OCI-LY1 (cell line): Measurements from ENCODE around the gene ACAD10.

ENCODE experiments used
- H2AFZ ChIP-seq: fragments of 200-600 bp; sonication (generic), shearing (Covaris generic); 2 replicates; pipeline ENCODE4 v1.6.0; 2014; ENCODE audit warnings: antibody characterized with exemption, mild to moderate bottlenecking, low read length
- H3F3A ChIP-seq: fragments of 200-600 bp; sonication (generic), shearing (Covaris generic); 2 replicates; pipeline ENCODE4 v1.6.0; 2014; ENCODE audit warnings: mild to moderate bottlenecking, antibody characterized with exemption, low read length, moderate library complexity; ENCODE audit not compliant: insufficient read depth
- H3K27ac ChIP-seq: fragments of 200-600 bp; sonication (generic); 2 replicates; pipeline ENCODE4 v1.5.1; 2014; ENCODE audit warnings: low read length, mixed run types, mild to moderate bottlenecking, low read depth; ENCODE audit not compliant: poor library complexity, severe bottlenecking
- H3K27me3 ChIP-seq: fragments of 200-600 bp; sonication (generic); 2 replicates; pipeline ENCODE4 v1.6.0; 2014; ENCODE audit warnings: antibody characterized with exemption, mild to moderate bottlenecking, low read length, moderate library complexity; ENCODE audit not compliant: insufficient read depth
- H3K36me3 ChIP-seq: fragments of 200-600 bp; sonication (generic); 2 replicates; pipeline ENCODE4 v1.6.1; 2014; ENCODE audit warnings: mild to moderate bottlenecking, antibody characterized with exemption, low read length, moderate library complexity, mixed read lengths; ENCODE audit not compliant: insufficient read depth
- H3K4me1 ChIP-seq: fragments of 200-600 bp; sonication (generic); 2 replicates; pipeline ENCODE4 v1.5.1; 2014; ENCODE audit warnings: mild to moderate bottlenecking, low read length, moderate library complexity; ENCODE audit not compliant: insufficient read depth, severe bottlenecking
- H3K4me2 ChIP-seq: fragments of 200-600 bp; sonication (generic), shearing (Covaris generic); 2 replicates; pipeline ENCODE4 v1.6.1; 2014; ENCODE audit warnings: low read length
- H3K4me3 ChIP-seq: fragments of 200-600 bp; sonication (generic); 2 replicates; pipeline ENCODE4 v1.5.1; 2014; ENCODE audit warnings: low read length, low read depth, mild to moderate bottlenecking, mixed read lengths; ENCODE audit not compliant: poor library complexity, severe bottlenecking
- H3K79me2 ChIP-seq: fragments of 200-600 bp; shearing (Covaris generic); 2 replicates; pipeline ENCODE4 v1.6.1; 2016; ENCODE audit warnings: mixed run types, low read length, mixed read lengths; ENCODE audit not compliant: insufficient read depth
- H3K9ac ChIP-seq: fragments of 200-600 bp; sonication (generic), shearing (Covaris generic); 2 replicates; pipeline ENCODE4 v1.6.1; 2014; ENCODE audit warnings: mild to moderate bottlenecking, low read length, mixed read lengths
- H3K9me2 ChIP-seq: fragments of 200-600 bp; sonication (generic), shearing (Covaris generic); 2 replicates; pipeline ENCODE4 v1.6.1; 2014; ENCODE audit warnings: low read depth, mild to moderate bottlenecking, low read length, mixed read lengths
- H3K9me3 ChIP-seq: fragments of 200-600 bp; shearing (Covaris generic); 2 replicates; pipeline ENCODE4 v1.6.1; 2014; ENCODE audit warnings: low read length, mixed read lengths
- H4K20me1 ChIP-seq: fragments of 200-600 bp; sonication (generic), shearing (Covaris generic); 2 replicates; pipeline ENCODE4 v1.6.0; 2016; ENCODE audit warnings: mild to moderate bottlenecking, low read length; ENCODE audit not compliant: insufficient read depth
- CTCF ChIP-seq: fragments of 200-600 bp; sonication (generic), shearing (Covaris generic); IDR thresholded peaks from 2 replicates; pipeline ENCODE4 v1.5.1; 2017; ENCODE audit warnings: mild to moderate bottlenecking, antibody characterized with exemption, low read length, moderate library complexity, mixed read lengths
- EZH2 ChIP-seq: fragments of 200-600 bp; sonication (generic), shearing (Covaris generic); IDR thresholded peaks from 2 replicates; pipeline ENCODE4 v1.8.0; 2017; ENCODE audit warnings: borderline replicate concordance, mixed run types, mild to moderate bottlenecking, antibody characterized with exemption, low read length, moderate library complexity, mixed read lengths

Gene ACAD10

GRCh38 chr12:111798182-111798581, 112.3 kb downstream of the ACAD10 start:
- Histone ChIP-seq H3F3A (no peaks in the 10 kb centered on the region), H3K27ac (no peak overlapping the region), H3K9me3 (no peaks in the 10 kb centered on the region), H4K20me1 (no peaks in the 10 kb centered on the region), H3K4me2 (no peak overlapping the region), H2AFZ (no peak overlapping the region), H3K27me3 (no peaks in the 10 kb centered on the region), H3K9ac (no peak overlapping the region), H3K36me3 (no peaks in the 10 kb centered on the region), H3K4me1 (no peaks in the 10 kb centered on the region), H3K79me2 (no peaks in the 10 kb centered on the region), H3K9me2 (no peaks in the 10 kb centered on the region), H3K4me3 (no peak overlapping the region)
- TF ChIP-seq CTCF (no peak), EZH2 (no peak)

GRCh38 chr12:111799758-111800157, 113.9 kb downstream of the ACAD10 start:
- H3K79me2 ChIP-seq: no peaks in the 10 kb centered on the region
- TF ChIP-seq EZH2: no peak
- no peak for TF ChIP-seq CTCF

GRCh38 chr12:111803038-111803626, 117.3 kb downstream of the ACAD10 start:
- TF ChIP-seq CTCF (no peak), EZH2 (no peak)
- Histone ChIP-seq H3K9ac (no peak overlapping the region), H3K4me3 (no peak overlapping the region), H4K20me1 (no peaks in the 10 kb centered on the region), H3K27me3 (no peaks in the 10 kb centered on the region), H3K9me2 (no peaks in the 10 kb centered on the region), H3K4me2 (no peak overlapping the region), H3F3A (no peaks in the 10 kb centered on the region), H3K27ac (no peak overlapping the region), H3K4me1 (no peaks in the 10 kb centered on the region), H3K36me3 (no peaks in the 10 kb centered on the region), H3K9me3 (no peaks in the 10 kb centered on the region), H3K79me2 (no peaks in the 10 kb centered on the region), H2AFZ (no peak overlapping the region)

More at GRCh38 chr12:111799758-111800157, 113.9 kb downstream of the ACAD10 start:
- Histone ChIP-seq H3F3A (no peaks in the 10 kb centered on the region), H3K9me2 (no peaks in the 10 kb centered on the region), H3K9me3 (no peaks in the 10 kb centered on the region), H2AFZ (no peak overlapping the region), H3K27ac (no peak overlapping the region), H3K9ac (no peak overlapping the region), H3K4me2 (no peak overlapping the region), H3K4me1 (no peaks in the 10 kb centered on the region), H3K36me3 (no peaks in the 10 kb centered on the region), H4K20me1 (no peaks in the 10 kb centered on the region), H3K4me3 (no peak overlapping the region), H3K27me3 (no peaks in the 10 kb centered on the region)
